Measurements from ENCODE around the gene CARNS1. TPM values are rescaled to one million over a fixed set of nuclear protein-coding genes. Genes with fewer than 3 reads are reported as not detected.

CARNS1 gene
- total RNA-seq, 2 experiments from 2014 or later = 9.9 to 10.0 TPM

DNA sequence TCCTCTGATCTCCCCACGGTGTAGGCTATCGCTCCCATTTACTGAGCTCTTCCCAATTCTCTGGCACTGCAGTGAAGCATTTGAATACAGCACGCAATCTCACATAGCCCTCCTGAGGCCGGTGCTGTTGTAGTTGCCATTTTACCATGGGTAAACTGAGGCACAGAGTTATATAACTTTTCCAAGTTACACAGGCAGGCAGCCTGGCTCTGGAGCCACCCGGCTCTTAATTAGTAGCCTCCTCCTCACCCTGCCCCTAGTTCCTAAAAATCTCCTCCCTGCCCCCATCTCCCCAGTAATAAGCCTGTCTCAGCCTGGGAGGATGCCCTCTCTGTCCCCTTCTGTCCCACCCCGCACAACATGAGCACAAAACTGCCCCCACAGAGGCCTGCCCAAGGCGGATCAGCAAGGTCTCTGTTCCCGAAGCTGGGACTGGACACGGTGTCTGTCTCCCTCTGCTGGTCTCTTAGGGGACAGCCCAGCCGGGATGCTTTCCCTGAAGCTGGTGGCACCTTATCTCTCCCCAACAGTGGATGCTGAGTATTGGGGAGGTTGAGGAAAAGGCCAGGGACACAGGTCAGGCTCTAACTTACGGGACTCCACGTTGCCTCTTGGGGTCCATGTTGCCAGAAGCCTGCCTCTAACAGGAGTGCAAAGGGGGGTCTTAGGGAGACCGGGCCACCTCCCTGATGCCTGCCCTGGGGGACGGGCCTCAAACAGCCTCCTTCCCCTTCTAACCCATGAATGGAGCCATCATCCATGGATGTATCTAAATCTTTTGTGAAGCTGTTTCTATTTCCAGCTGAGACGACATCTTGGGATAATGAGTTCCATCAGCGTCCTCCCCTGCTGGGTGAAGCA, 33.0 kb upstream of the CARNS1 start:
- intact Hi-C loops (cut with DNase I, micrococcal nuclease) = loop anchor here (1.0 to 10.0 kb wide), 8 partner anchors 25 to 425 kb away; partner anchors contain the start of genes KDM2A (in 1 of the 2) and PC (in 1 of the 2)
- POLR2A ChIA-PET = interaction anchor here (0.6 to 4.0 kb wide), 15 partner anchors 9 to 121 kb away, joined by 3 to 56 read pairs (median 3); partner anchors contain the start of genes AIP, CLCF1, POLD4 and TBC1D10C

DNA sequence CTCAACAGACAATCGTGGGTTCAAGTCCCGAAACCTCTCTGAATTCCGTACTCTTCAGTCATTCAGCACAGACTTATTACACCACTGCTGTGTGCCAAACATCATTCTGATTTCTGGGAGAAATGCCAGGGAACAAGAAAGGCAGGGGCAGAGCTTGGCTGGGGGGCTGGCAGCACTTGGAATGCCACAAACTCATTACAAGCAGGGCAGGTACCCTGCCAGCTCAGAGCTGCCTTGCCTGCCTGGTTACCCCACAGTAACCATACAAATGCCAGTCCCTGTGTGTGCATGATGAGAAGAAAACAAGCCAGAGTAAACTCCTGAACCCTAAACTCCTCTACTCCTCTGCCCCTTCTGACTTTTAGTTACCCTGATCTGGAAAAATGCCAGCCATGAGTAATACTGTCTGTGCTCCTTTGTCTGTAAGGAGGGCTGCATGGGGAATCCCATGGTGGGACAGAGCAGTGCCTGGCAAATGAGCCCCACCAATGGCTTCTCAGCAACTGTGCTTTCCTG, 30.6 kb upstream of the CARNS1 start:
- Histone ChIP-seq H3K27ac (ENCODE audit: low read depth in 1 of 2, low read length in 2 of 2) (no peak overlapping the region), H3K4me1 (ENCODE audit: insufficient read depth, low read length) (peaks cover 24% of the 10 kb centered on the region), H3K4me3 (ENCODE audit: low read length) (no peak overlapping the region), H3K27me3 (ENCODE audit: control insufficient read depth in 1 of 2, insufficient read depth in 2 of 2, low read length in 2 of 2) (no peaks in the 10 kb centered on the region), H3K36me3 (ENCODE audit: insufficient read depth, low read length) (no peaks in the 10 kb centered on the region), H3K9me3 (ENCODE audit: control insufficient read depth in 1 of 2, insufficient read depth in 1 of 2, low read length in 2 of 2) (no peaks in the 10 kb centered on the region)
- TF ChIP-seq, protein P1, sequence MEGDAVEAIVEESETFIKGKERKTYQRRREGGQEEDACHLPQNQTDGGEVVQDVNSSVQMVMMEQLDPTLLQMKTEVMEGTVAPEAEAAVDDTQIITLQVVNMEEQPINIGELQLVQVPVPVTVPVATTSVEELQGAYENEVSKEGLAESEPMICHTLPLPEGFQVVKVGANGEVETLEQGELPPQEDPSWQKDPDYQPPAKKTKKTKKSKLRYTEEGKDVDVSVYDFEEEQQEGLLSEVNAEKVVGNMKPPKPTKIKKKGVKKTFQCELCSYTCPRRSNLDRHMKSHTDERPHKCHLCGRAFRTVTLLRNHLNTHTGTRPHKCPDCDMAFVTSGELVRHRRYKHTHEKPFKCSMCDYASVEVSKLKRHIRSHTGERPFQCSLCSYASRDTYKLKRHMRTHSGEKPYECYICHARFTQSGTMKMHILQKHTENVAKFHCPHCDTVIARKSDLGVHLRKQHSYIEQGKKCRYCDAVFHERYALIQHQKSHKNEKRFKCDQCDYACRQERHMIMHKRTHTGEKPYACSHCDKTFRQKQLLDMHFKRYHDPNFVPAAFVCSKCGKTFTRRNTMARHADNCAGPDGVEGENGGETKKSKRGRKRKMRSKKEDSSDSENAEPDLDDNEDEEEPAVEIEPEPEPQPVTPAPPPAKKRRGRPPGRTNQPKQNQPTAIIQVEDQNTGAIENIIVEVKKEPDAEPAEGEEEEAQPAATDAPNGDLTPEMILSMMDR (IDR thresholded peaks at IDR 0.05) = no peak
- Mint-ChIP-seq H3K4me1 (ENCODE audit: low read depth) (peaks cover 16% of the 10 kb centered on the region), H3K4me3 (no peak overlapping the region), H3K36me3 (ENCODE audit: low read depth) (no peaks in the 10 kb centered on the region), H3K9me3 (no peaks in the 10 kb centered on the region), H3K27ac (no peak overlapping the region), H3K27me3 (peaks cover 4% of the 10 kb centered on the region)
- intact Hi-C loops (cut with DNase I, micrococcal nuclease) = loop anchor here (5.0 to 10.0 kb wide), 3 partner anchors 38 to 428 kb away; partner anchors contain the start of genes KDM2A (in 1 of the 2) and PC (in 1 of the 2)
- DNase-seq = no peak
- POLR2A ChIA-PET = interaction anchor here (0.6 to 1.7 kb wide), 2 partner anchors 10 to 32 kb away, joined by 3 to 6 read pairs; partner anchors contain the start of gene POLD4
- CTCF ChIA-PET = interaction anchor here (2.2 to 6.0 kb wide), 2 partner anchors 32 to 34 kb away, joined by 10 to 241 read pairs; partner anchors contain the start of gene POLD4
- no peak for ATAC-seq (ENCODE audit: poor library complexity)

More for the DNA sequence above, 33.0 kb upstream of the CARNS1 start:
- H3K36me3 Mint-ChIP-seq (ENCODE audit: low read depth) = no peaks in the 10 kb centered on the region
- DNase-seq = peak; percentile 72 to 90 (median 82)
- no peak overlapping the region for H3K4me3 Mint-ChIP-seq
- CTCF ChIA-PET = interaction anchor here (0.5 to 6.0 kb wide), 42 partner anchors 9 to 1446 kb away, joined by 3 to 241 read pairs (median 5); partner anchors contain the start of genes ANKRD13D, CLCF1, POLD4 and PPP1CA
- H3K27ac ChIP-seq (ENCODE audit: low read depth in 1 of 2, low read length in 2 of 2) = no peak overlapping the region
- H3K9me3 Mint-ChIP-seq = no peaks in the 10 kb centered on the region
- TF ChIP-seq, protein P1 (IDR thresholded peaks at IDR 0.05) = peak; percentile 92
- H3K9me3 ChIP-seq (ENCODE audit: control insufficient read depth in 1 of 2, insufficient read depth in 1 of 2, low read length in 2 of 2) = no peaks in the 10 kb centered on the region
- ATAC-seq (ENCODE audit: poor library complexity) = peak; percentile 99
- no peak overlapping the region for H3K4me3 ChIP-seq (ENCODE audit: low read length)
- peaks cover 15% of the 10 kb centered on the region for H3K4me1 ChIP-seq (ENCODE audit: insufficient read depth, low read length)
- H3K27me3 Mint-ChIP-seq = peaks cover 4% of the 10 kb centered on the region
- peaks cover 5% of the 10 kb centered on the region for H3K4me1 Mint-ChIP-seq (ENCODE audit: low read depth)
- no peaks in the 10 kb centered on the region for H3K27me3 ChIP-seq (ENCODE audit: control insufficient read depth in 1 of 2, insufficient read depth in 2 of 2, low read length in 2 of 2)
- H3K36me3 ChIP-seq (ENCODE audit: insufficient read depth, low read length) = no peaks in the 10 kb centered on the region
- H3K27ac Mint-ChIP-seq = no peak overlapping the region

DNA sequence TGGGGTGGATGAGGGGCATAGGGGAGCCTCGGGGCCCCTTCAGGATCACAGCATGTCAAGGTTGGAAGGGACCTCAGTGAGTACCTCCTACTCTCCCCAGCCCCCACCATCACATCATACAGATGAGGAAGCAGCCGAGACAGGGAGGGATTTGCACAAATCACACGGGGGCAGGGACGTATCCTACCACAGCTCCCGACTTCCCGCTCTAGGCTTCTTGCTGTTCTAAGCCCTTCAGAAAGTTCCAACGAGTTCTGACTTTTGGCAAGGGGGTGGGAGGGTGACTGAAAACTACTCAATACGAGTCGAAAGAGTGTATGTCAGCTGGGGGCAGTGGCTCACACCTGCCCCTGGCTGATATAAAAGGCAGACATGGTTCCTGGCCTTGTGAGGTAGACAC, 28.4 kb upstream of the CARNS1 start:
- peaks cover 29% of the 10 kb centered on the region for H3K4me1 ChIP-seq (ENCODE audit: insufficient read depth, low read length)
- ChIA-PET POLR2A (interaction anchor here (0.9 to 2.1 kb wide), 5 partner anchors 13 to 69 kb away, joined by 3 to 8 read pairs (median 3); partner anchors contain the start of gene POLD4), CTCF (interaction anchor here (0.6 to 2.2 kb wide), 6 partner anchors 8 to 155 kb away, joined by 3 to 10 read pairs (median 3); partner anchors contain the start of gene PPP1CA)
- Mint-ChIP-seq H3K4me1 (ENCODE audit: low read depth) (peaks cover 25% of the 10 kb centered on the region), H3K9me3 (no peaks in the 10 kb centered on the region), H3K27me3 (peaks cover 4% of the 10 kb centered on the region), H3K36me3 (ENCODE audit: low read depth) (no peaks in the 10 kb centered on the region), H3K4me3 (peak overlapping the region; percentile 62), H3K27ac (no peak overlapping the region)
- DNase-seq (no peak), ATAC-seq (ENCODE audit: poor library complexity) (no peak)
- no peaks in the 10 kb centered on the region for H3K36me3 ChIP-seq (ENCODE audit: insufficient read depth, low read length)
- TF ChIP-seq, protein P1 (IDR thresholded peaks at IDR 0.05) = no peak
- no peak overlapping the region for H3K4me3 ChIP-seq (ENCODE audit: low read length)
- H3K27ac ChIP-seq (ENCODE audit: low read depth in 1 of 2, low read length in 2 of 2) = no peak overlapping the region
- intact Hi-C loops (cut with DNase I, micrococcal nuclease) = loop anchor here in 1 of 2 experiments (10.0 kb wide), 1 partner anchor 272 kb away; the partner anchor contains the start of gene KDM2A
- H3K27me3 ChIP-seq (ENCODE audit: control insufficient read depth in 1 of 2, insufficient read depth in 2 of 2, low read length in 2 of 2) = no peaks in the 10 kb centered on the region
- no peaks in the 10 kb centered on the region for H3K9me3 ChIP-seq (ENCODE audit: control insufficient read depth in 1 of 2, insufficient read depth in 1 of 2, low read length in 2 of 2)
